HG03135 (cell line): ENCODE data around the gene PXYLP1.

Experiments used
- ATAC-seq: cut with Tn5 transposase; IDR thresholded peaks from one replicate; pipeline ENCODE4 v1.9.1; 2021; ENCODE audit warnings: mild to moderate bottlenecking, moderate library complexity; ENCODE audit not compliant: unreplicated experiment

Gene PXYLP1

GRCh38 chr3:141342386-141342785 lies 110.8 kb downstream of the PXYLP1 start:
- no peak for ATAC-seq

GRCh38 chr3:141343077-141343476 lies 111.5 kb downstream of the PXYLP1 start:
- ATAC-seq = no peak

DNA sequence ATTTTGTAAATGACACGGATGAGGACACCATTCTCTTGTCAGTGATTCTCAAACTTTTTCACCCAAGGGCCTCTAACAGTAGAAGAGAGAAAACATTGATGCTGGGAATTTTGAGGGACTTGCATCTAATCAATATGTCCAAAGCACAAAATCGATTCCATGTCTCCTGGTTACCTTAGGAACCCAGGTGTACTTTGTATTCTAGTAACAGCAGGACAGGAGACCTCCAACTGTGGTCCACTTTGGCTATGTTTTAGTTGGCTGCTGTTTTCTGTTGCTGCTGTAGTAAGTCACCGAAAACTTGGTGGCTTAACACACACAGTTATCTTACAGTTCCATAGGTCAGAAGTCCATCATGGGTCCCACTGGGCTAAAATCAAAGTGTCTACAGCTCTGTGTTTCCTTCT lies 112.2 kb downstream of the PXYLP1 start:
- ATAC-seq = no peak
